ENCODE measurements around the gene STARD3. TPM values are rescaled to one million over a fixed set of nuclear protein-coding genes. Genes with fewer than 3 reads are reported as not detected.

STARD3 gene
- total RNA-seq, 1 experiment from 2014 or later, result 27.0 TPM

- DNase-seq (ENCODE audit: low read depth), result no peak
These were observed 31.9 kb upstream of the STARD3 start for GRCh38 chr17:39604911-39605491.

- peak; percentile 29 for DNase-seq (ENCODE audit: low read depth)
These were observed 31.2 kb upstream of the STARD3 start for GRCh38 chr17:39605492-39606433.

GRCh38 chr17:39606434-39607056, 30.4 kb upstream of the STARD3 start:
- DNase-seq (ENCODE audit: low read depth), result no peak

- DNase-seq (ENCODE audit: low read depth), result no peak
These were observed 29.7 kb upstream of the STARD3 start for GRCh38 chr17:39607057-39607850.

- DNase-seq (ENCODE audit: low read depth), result no peak
These were observed 29.2 kb upstream of the STARD3 start, which contains the start of gene NEUROD2 for GRCh38 chr17:39607851-39608130. Gene NEUROD2 (minus strand): TSS chr17:39607920. CDS start chr17:39606599, 1,321 bp downstream.

GRCh38 chr17:39608142-39608981, 28.6 kb upstream of the STARD3 start:
- DNase-seq (ENCODE audit: low read depth), result no peak

GRCh38 chr17:39609416-39610025, 27.4 kb upstream of the STARD3 start:
- DNase-seq (ENCODE audit: low read depth), result no peak

GRCh38 chr17:39611401-39612112, 25.4 kb upstream of the STARD3 start:
- DNase-seq (ENCODE audit: low read depth), result no peak

GRCh38 chr17:39612291-39612894, 24.6 kb upstream of the STARD3 start:
- no peak for DNase-seq (ENCODE audit: low read depth)

- no peak for DNase-seq (ENCODE audit: low read depth)
These were observed 23.9 kb upstream of the STARD3 start for GRCh38 chr17:39612935-39613464.

GRCh38 chr17:39614545-39615157, 22.3 kb upstream of the STARD3 start:
- DNase-seq (ENCODE audit: low read depth), result no peak

- no peak for DNase-seq (ENCODE audit: low read depth)
These were observed 21.5 kb upstream of the STARD3 start for GRCh38 chr17:39615434-39615833.

GRCh38 chr17:39617100-39617445, 19.9 kb upstream of the STARD3 start:
- no peak for DNase-seq (ENCODE audit: low read depth)

- peak; percentile 77 for DNase-seq (ENCODE audit: low read depth)
These were observed 19.3 kb upstream of the STARD3 start for GRCh38 chr17:39617446-39618245.

GRCh38 chr17:39618246-39618913, 18.6 kb upstream of the STARD3 start:
- no peak for DNase-seq (ENCODE audit: low read depth)

- no peak for DNase-seq (ENCODE audit: low read depth)
These were observed 17.8 kb upstream of the STARD3 start for GRCh38 chr17:39618956-39619785.

GRCh38 chr17:39619786-39620101, 17.2 kb upstream of the STARD3 start:
- no peak for DNase-seq (ENCODE audit: low read depth)
